RPMI8226 (cell line): ENCODE measurements around the gene ELF1.
"Not testable (repeated sequence)": the region's sequence is repeated elsewhere in the genome, so short reads cannot be mapped to it uniquely, and the experiment has no call there.

Source experiments
- DNase-seq: peaks from one replicate; pipeline ENCODE4 v3.0.0-alpha.2; 2015

ELF1 gene

DNA sequence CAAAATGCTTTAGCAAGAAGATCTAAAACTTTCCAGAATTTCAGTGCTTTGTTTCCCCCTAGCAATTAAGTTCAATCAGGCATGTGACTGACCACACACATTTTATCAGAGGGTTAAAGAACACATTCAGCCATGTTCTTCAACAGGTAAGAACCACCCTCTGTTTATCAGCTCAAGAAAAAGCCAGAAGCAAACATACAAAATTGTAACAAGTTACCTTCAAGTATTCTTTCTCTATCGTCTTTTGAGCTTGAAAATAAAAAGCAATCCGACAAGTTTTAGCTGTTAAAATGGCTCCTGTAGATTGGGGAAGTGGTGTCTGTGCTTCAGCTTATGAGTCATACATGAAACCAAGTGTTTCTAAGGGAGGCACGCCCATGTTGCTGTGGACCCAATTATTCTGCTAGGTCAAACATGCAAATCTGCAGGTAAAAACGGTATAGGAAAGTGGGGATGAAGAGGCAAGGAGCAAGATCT, at the start of gene ELF1:
Gene ELF1, minus strand, starts transcription at position 306 of the 477 bp plus-strand sequence. CDS start 37,262 bp downstream, outside the sequence.
- peak; percentile 87 for DNase-seq

DNA sequence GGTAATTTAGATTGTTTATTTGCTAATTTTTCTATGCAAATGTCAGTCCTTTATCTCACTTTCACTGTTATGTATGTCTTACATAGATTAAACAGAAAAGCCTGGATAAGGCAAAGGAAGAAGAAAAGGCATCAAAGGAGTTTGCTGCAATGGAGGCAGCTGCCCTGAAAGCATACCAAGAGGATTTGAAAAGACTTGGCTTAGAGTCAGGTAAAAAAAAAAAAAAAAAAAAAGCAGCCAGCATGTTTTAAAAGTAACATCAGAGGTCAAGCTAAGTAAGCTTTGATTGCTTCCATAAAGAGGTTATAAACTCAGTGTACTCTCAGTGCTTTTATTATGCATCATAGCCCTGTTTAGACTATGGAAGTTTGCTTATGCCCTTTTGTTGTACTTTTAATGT, 46.0 kb upstream of the ELF1 start:
- no peak for DNase-seq

DNA sequence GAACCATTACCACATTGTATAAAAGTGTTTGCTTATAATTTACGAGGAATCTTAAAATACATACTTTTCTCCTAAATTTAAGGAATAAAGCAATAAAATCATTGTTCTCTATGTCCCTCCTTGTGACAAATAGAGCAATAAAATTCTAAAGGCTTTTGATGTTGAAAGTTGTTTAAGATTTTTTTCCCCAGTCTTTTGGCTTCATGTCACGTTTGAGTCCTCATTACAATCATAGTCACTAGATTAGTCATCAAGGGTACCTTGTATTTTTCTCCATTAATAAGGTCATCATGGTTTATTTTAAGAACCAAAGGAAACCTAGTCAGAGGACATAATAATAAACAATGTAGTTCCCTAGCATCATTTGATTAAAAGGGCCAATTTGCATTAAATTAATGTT, 45.4 kb upstream of the ELF1 start:
- DNase-seq: no peak

DNA sequence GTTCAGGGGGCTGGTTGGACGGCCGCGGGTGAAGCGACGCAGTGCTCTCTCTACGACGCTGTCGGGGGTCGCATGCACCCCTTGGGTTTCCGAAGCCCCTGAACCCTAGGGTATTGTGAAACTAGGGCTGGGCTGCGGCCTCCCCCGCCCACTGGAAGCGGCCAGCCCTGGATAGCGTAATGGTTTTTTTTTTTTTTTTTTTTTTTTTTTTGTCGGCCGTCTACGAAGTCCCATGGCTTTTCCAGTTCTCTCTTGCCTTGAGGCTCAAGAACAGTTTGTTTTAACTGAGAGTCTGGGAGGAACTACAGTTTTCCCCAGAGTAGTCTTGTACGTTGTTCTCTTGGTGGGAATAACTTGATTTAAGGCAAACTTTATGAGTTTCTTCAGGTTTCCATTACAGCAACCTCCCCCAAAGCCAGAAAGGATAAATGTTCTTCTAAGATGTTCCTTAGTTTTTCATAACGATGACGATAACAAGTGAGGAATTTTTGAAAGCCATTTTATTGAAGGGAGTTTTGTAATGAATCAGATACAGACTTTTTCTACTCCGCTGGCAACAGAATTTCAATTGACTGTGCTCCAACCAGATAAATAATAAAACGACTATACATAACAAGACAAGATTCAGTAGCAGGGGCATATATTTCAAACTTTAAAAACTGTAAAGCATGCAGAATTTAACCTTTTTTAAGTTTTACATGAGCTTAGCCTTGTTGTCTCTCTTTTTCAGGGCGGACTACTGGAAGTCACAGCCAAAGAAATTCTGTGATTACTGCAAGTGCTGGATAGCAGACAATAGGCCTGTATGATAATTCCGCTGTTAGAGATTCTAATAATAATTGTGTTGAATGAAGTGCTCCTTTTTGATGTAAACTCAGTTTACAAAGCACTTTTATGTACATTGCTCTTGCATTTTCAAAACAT, 43.1 kb upstream of the ELF1 start:
- no peak for DNase-seq

DNA sequence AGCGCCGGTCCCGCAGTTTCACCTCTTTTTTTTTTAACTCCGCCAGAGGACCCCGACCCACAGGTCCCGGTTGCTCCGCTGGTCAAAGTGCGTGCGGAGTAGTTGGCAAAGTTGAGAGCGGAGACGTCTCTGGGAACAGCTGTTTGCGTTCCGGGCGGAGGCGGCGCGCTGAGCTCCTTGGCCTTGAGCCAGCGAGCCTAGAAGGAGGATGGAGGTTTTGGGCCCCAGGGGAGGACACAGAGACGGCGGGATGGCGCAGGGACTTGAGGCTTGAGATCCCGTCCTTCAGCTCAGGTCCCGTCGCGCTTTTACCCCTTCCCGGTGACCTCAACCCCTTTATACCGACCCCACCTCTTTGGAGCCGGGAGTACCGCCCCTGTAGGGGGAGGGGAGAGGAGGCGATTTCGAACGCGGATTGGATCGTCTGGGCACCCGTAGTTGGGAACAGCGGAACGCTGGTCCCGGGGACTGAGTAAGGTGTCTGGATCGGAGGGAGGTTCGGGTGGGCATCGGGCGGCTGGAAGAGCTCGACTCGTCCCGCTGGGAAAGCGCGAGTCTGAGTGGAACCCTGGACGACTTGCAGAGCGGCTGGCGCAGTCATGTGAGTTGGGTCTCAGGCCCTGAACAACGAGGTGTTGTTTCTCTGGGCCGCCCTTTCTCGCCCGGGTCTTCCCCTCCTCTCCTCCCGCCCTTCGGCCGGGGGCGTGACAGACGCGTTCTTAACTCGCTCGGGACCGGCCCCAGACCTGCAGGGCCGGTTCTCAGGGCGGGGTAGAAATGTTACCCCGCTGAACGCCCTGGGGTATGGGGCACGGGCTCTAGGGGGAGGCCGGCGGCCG, 42.2 kb upstream of the ELF1 start, which contains the start of gene WBP4:
Gene WBP4, plus strand, starts transcription at position 435 of the 839 bp plus-strand sequence. Its CDS starts 165 bp downstream, at position 600.
- peak; percentile 94 for DNase-seq

DNA sequence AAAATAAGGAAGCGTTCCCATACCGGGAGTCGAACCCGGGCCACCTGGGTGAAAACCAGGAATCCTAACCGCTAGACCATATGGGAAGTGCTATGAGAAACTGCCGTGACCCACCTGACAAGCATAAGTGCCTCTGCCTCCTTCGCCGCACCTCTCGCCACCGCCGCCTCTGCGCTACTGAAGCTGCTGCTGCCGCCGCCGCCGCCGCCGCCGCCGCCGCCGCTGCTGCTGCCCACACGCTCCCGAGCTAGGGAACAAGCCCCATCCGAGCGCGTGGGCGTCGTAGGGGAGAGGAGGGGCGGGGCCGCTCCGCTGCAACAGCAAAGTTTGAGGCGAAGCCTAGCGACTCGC, 41.6 kb upstream of the ELF1 start:
- DNase-seq: peak; percentile 75

DNA sequence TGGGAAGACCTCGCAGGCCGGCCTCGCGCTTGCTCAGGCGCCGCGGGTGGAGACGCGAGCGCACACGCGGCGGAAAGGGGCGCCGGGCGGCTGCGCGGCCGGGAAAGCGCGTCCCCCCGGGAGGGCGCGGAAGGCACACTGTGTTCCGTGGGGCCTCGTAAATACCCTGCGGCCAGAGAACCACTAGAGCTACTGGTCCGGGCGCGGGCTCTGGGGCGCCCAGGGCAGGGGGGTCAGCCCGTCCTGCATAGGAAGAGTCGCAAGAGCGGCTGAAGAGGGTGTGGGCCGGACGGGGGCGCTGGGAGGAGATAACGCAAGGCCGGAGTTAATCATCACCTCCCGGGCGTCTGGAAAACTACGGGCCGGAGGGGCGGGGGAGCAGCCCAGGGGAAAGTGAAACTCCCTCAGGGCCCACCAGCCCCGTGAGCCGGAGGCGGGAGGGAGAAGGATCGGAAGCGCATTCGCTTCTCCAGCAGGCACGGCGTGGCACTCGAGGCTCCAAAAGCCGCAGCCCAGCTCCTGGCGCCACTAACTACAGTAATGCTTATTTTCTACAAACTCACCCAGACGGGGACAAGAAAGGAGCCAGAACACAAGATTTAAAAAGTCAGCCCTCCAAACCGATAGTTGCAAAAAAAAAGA, 41.1 kb upstream of the ELF1 start:
- peak; percentile 87 for DNase-seq

DNA sequence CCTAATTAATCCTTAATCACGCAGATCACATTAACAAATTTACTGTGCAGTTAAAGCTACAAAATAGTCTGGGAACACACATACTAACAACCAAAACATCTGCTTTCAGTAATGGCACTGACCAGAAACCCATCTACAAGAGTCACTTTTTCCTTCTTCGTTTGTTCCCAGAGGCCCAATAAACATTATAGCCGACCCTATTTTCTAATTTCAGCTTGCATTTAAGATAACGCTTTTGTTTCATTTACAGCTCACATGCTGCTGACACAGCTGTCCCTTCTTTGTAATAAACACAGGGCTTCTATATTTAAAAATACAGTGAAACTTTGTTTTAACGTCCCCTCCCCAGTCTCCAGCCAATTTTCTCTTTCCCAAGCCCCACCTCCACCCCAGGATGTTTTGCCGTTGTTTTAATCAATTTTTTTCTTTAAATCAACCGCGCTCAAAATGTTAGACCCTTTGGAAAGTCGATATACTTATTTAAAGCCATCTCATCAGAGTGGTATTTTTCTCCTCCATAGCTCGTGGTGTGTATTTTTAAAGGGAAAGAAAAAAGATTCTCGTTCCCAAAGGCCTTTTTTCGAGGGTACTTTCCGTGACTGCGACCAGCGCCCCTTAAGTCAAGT, 40.5 kb upstream of the ELF1 start:
- DNase-seq: peak; percentile 31

DNA sequence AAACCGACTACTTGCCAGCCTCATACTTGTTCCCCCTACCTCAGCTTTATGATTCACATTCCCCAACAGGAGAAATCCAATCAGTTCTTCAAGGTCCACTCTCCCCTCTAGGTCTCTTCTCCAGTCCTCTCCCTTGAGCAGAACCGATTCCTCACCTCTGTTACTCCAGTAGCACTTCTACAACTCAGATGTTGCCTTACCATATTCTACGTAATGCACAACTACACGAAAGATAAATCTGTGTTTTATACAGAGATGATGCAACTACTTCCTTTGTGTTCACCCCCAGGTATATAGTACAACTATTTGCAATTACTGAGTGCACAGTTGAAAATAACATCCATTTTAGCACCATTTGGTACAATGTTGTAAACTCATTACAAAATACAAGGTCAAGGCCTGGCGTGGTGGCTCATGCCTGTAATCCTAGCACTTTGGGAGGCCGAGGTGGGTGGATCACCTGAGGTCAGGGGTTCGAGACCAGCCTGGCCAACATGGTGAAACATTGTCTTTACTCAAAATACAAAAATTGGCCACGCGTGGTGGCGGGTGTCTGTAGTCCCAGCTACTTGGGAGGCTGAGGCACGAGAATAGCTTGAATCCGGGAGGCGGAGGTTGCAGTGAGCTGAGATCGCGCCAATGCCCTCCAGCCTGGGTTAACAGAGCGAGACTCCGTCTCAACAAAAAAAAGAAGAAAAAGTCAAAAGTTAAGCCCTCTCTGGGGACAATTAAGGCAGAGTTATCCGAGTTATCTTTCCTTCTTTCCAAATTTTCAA, 39.4 kb upstream of the ELF1 start:
- DNase-seq: no peak

DNA sequence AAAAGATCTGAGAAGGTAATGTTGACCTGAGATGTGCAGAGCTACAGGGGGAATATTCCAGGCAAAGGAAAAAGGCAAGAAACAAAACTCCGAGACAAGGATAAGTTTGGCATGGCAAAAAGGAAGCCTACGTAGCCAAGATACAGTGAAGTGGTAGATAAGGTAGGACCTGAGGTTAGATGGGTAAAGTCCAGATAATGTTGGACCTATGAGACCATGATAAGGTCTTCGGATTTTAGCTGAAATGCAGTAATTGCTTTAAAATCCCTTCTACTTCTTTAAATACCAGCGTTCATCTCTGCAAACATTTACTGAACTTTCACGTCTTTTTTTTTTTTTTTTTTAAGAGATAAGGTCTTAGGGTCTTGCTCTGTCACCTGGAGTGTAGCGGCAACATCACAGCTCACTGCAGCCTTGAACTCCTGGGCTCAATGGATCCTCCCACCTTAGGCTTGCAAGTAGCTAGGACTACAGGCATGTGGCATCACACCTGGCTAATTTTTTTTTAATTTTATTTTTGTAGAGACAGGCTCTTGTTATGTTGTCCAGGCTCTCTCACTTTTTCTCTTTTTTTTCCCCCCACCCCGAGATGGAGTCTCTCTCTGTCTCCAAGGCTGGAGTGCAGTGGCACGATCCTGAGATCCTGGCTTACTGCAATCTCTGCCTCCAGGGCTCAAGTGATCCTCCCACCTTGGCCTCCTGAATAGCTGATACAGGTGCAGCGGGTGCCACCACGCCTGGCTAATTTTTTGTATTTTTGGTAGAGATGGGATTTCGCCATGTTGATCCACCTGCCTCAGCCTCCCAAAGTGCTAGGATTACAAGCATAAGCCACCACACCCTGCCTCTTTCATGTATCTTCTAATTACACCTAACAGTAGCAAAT, 38.0 kb upstream of the ELF1 start:
- no peak for DNase-seq

DNA sequence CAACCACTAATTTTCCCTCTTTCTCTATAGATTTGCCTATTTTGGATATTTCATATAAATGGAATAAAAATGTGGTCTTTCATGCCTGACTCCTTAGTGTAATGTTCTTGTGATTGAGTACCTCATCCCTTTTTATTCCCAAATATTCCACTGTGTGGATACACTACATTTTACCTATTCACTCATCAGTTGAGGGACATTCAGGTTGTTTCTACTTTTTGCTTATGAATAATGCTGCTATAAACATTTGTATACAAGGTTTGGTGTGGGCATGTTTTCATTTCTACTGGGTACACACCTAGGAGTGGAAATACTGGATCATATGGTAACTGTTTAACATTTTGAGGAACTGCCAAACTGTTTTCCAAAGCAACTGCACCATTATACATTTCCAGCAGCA, 37.1 kb upstream of the ELF1 start:
- DNase-seq: no peak

DNA sequence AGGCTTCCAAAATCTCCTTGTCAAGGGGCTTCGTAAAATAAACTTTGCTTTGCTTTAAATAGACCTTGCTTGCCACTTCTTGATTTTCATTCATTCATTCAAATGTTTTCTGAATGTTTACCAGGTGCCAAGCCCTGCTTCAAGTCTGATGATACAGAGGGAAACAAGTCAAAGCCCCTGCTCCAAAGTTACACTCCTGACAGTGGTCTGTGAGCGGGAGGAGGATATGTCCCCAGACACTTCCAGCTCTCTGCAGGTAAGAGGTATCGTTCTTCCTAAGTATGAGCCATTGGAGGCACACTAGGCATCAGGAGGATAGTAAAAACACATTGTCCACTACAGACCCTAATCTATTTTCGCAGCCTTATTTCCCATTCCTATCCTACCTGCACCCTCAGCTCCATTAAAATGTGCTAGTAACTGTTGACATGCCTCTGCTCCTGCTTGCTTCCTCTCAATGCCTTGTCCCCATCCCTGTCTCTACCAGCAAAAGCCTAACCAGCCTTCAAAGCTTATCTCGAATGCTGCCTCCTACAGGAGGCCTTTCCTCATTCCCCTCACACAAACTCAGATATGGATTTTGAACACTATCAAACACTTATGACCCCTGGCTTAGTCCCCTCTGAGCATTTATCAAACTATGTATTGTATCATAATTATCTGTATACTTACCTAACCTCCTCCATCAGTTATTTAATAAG, 36.0 kb upstream of the ELF1 start:
- DNase-seq: no peak

DNA sequence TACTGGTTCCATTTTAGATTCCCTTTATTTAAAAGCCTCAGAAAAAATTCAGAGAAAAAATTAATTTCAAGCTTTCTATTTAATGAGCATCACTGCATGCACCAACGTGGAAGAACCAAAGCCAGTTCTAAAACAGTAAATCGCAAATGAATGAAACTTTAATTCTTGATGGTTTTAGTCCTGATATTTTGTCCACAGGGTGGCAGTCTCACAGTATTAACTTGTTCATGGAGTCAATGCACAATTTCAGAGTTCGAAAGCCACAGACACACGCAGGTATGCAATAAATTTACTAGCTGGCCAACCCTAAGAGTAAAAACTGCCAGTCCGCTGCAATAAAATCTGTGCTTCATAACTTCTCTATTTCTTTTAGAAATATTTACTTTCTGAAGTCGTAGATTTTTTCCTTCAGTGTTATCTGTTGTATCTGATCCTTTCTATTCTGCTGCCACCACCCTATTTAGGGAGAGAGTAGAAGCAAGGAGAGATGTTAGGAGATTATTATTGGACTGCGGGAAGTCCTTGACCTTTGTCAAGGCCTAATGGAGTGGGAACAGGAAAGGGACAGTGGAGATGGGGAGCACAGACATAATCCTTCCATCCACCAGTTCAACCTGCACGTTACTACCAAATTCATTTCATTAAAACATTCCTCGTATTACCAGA, 35.2 kb upstream of the ELF1 start:
- peak; percentile 56 for DNase-seq

DNA sequence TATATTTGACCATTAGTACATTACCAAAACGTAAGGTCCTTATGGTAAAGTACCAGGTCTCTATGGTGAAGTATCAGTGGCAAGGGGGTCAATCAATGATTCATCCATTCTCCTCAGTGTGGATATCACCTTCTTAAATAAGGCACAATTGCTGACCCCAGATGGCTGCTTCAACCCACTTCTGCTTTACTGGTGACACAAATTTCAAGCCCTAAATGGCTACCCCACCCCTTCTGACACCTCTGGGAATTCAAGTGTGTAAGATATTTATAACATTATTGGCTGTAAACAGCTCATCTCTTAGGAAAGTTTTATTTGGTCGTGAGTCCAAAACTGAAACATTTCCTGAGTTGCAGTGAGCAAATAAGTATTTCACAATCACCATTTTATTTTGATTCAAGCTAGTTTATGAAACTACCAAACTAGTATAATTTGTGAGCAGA, 34.3 kb upstream of the ELF1 start:
- no peak for DNase-seq

DNA sequence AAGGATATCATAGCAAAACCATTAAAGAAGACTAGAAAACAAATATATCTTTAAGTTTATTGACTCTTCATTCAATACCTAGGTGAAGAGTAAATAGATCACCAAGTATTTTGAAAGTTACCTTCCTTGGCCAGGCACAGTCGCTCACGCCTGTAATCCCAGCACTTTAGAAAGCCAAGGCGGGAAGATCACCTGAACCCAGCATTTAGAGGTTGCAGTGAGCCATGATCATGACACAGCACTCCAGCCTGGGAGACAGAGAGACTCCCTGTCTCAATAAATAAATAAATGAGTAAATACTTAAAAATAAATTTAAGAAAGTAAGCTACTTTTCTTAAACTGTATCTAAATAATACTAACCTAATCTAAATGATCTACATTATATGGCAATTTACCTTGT, 33.3 kb upstream of the ELF1 start:
- no peak for DNase-seq

DNA sequence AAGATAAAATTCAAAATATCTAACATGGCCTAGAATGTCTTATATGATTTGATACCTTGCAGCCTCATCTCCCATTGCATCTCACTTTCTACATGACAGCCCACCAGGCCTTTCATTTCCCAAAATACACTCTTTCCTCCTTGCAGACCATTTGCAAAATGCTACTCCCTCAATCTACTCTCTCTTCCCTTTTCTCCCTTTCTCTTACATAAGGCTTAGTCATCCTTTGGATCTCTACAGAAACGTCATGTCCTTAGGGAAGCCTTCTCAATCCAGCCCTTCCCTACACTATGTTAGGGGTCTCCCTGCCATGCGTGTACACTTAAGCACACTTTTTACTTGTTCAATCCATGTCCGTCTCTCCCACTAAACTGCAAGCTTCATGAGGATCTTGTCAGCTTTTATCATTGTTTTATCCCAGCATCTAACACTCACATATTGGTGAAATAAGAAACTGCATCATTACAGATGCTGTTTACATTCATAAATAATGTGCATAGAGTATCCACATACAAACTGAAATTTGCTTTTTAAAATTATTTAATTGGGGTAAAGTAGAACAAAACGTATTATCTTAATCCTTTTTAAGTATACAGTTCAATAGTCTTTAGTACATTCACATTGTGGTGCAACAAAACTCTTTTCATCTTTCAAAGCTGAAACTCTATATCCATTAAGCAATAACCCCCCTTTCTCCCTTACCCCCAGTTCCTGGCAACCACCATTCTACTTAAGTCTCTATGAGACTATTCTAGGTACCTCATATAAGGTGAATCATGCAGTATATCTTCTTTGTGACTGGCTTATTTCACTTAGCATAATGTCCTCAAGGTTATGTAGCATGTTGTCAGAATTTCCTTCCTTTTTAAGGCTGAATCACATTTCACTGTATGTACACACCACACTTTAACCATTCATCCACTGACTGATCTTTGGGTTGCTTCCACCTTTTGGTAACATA, 30.6 kb upstream of the ELF1 start:
- no peak for DNase-seq

DNA sequence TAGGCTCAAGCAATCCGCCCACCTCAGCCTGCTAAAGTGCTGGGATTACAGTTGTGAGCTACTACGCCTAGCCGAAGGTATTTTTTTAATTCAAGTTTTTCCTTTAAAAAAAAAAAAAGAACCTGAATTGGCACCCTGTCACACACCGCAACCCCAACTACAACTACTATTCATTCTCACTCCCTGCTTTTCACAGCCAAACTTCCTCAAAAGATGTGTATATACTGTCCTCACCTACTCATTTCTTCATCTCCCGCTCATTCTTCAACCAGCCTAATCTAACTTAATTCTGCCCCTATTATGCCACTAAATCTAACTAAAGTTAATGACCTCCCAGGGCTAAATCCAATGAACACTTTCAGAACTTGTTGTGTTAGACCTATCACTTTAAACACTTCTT, 29.5 kb upstream of the ELF1 start:
- DNase-seq: no peak

DNA sequence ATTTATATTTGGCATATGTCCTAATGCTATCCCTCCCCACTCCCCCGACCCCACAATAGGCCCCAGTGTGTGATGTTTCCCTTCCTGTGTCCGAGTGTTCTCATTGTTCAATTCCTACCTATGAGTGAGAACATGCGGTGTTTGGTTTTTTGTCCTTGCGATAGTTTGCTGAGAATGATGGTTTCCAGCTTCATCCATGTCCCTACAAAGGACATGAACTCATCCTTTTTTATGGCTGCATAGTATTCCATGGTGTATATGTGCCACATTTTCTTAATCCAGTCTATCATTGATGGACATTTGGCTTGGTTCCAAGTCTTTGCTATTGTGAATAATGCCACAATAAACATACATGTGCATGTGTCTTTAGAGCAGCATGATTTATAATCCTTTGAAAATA, 23.3 kb upstream of the ELF1 start:
- DNase-seq: not testable (repeated sequence)
